ENCODE data around the gene WDR31. TPM values are rescaled to one million over a fixed set of nuclear protein-coding genes. Genes with fewer than 3 reads are reported as not detected.

WDR31 gene
- total and polyA plus RNA-seq, 7 donors: 0.66 to 6.9 (median 1.7) TPM

DNA sequence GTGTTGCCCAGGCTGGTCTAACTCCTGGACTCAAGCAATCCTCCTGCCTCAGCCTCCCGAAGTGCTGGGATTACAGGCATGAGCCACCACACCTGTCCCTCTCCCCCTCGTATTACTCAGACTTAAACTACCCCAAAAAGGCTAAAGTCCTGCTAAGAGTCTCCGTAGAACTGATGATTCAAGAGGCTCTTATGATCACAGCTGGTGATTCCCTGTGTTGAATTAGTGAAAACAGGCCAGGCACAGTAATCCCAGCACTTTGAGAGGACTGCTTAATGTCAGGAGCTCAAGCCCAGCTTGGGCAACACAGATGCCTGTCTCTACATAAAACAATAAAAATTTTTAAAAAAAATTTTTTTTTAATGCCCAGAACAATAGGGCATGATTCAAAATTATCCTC, 73.9 kb downstream of the WDR31 start:
- no peaks in the 10 kb centered on the region for H3K4me1 ChIP-seq
- no peak overlapping the region for H3K27ac ChIP-seq
- no peaks in the 10 kb centered on the region for H3K9me3 ChIP-seq
- DNase-seq: no peak
- peaks cover 13 to 74% of the 10 kb centered on the region in 2 donors for H3K36me3 ChIP-seq (ENCODE audit: insufficient read depth in 1 of 2, low read depth in 1 of 2)
- H3K27me3 ChIP-seq (ENCODE audit: insufficient read depth in 3 of 3, low read length in 2 of 3): no peaks in the 10 kb centered on the region
- no peak for ATAC-seq
- no peak overlapping the region for H3K4me3 ChIP-seq
- intact Hi-C loops (cut with DNase I): no loop called here
- 64 to 72% (median 68%) methylated on average over 3 of the region's 3 CpGs for WGBS, 3 donors
- TF ChIP-seq, protein P1, sequence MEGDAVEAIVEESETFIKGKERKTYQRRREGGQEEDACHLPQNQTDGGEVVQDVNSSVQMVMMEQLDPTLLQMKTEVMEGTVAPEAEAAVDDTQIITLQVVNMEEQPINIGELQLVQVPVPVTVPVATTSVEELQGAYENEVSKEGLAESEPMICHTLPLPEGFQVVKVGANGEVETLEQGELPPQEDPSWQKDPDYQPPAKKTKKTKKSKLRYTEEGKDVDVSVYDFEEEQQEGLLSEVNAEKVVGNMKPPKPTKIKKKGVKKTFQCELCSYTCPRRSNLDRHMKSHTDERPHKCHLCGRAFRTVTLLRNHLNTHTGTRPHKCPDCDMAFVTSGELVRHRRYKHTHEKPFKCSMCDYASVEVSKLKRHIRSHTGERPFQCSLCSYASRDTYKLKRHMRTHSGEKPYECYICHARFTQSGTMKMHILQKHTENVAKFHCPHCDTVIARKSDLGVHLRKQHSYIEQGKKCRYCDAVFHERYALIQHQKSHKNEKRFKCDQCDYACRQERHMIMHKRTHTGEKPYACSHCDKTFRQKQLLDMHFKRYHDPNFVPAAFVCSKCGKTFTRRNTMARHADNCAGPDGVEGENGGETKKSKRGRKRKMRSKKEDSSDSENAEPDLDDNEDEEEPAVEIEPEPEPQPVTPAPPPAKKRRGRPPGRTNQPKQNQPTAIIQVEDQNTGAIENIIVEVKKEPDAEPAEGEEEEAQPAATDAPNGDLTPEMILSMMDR (IDR thresholded peaks at IDR 0.05): no peak

Other genes starting within 250 kb of the WDR31 start
- gene SLC31A2, start 189.3 kb downstream of the WDR31 start, total RNA-seq: 10 to 100 TPM in 3 of 4 donors, 1 to 10 TPM in 1; 10.0 to 21.5 (median 16.2) TPM
- 10 to 100 TPM; 11.5 to 35.4 (median 31.7) TPM for gene SLC31A2, start 189.3 kb downstream of the WDR31 start, polyA plus RNA-seq
- 10 to 100 TPM; 13.6 to 18.4 (median 17.9) TPM for gene FKBP15, start 119.0 kb downstream of the WDR31 start, total RNA-seq
- 10 to 100 TPM; 10.5 to 15.8 (median 11.0) TPM for gene FKBP15, start 119.0 kb downstream of the WDR31 start, polyA plus RNA-seq
- 1 to 10 TPM; 4.1 to 6.7 (median 4.8) TPM for gene SLC31A1, start 118.7 kb downstream of the WDR31 start, total RNA-seq
- gene SLC31A1, start 118.7 kb downstream of the WDR31 start, polyA plus RNA-seq: 10 to 100 TPM in 1 of 3 donors, 1 to 10 TPM in 2; 3.3 to 10.2 (median 9.5) TPM
- gene CDC26, start 64.7 kb downstream of the WDR31 start, total RNA-seq: 10 to 100 TPM; 22.4 to 25.6 (median 24.0) TPM
- gene CDC26, start 64.7 kb downstream of the WDR31 start, polyA plus RNA-seq: 100 to 1,000 TPM in 1 of 3 donors, 10 to 100 TPM in 2; 53.2 to 112 (median 75.0) TPM
- gene PRPF4, start 64.6 kb downstream of the WDR31 start, total RNA-seq: 10 to 100 TPM; 10.9 to 22.5 (median 19.8) TPM
- 10 to 100 TPM; 12.2 to 33.4 (median 30.4) TPM for gene PRPF4, start 64.6 kb downstream of the WDR31 start, polyA plus RNA-seq
- not detected for gene RNF183, start 36.9 kb downstream of the WDR31 start, total RNA-seq
- gene RNF183, start 36.9 kb downstream of the WDR31 start, polyA plus RNA-seq: under 1 TPM in 1 of 3 donors, not detected in 2; 0.05 TPM
- not detected for gene BSPRY, start 9.3 kb upstream of the WDR31 start, total RNA-seq
- gene BSPRY, start 9.3 kb upstream of the WDR31 start, polyA plus RNA-seq: under 1 TPM in 2 of 3 donors, not detected in 1; 0.03 TPM
- 10 to 100 TPM in 1 of 4 donors, 1 to 10 TPM in 3; 7.3 to 11.5 (median 8.6) TPM for gene HDHD3, start 36.7 kb upstream of the WDR31 start, total RNA-seq
- gene HDHD3, start 36.7 kb upstream of the WDR31 start, polyA plus RNA-seq: 10 to 100 TPM in 2 of 3 donors, 1 to 10 TPM in 1; 7.0 to 14.9 (median 12.2) TPM
- 10 to 100 TPM; 13.1 to 29.0 (median 19.8) TPM for gene ALAD, start 61.0 kb upstream of the WDR31 start, total RNA-seq
- gene ALAD, start 61.0 kb upstream of the WDR31 start, polyA plus RNA-seq: 10 to 100 TPM; 13.7 to 43.1 (median 17.3) TPM
- gene POLE3, start 70.4 kb upstream of the WDR31 start, total RNA-seq: 10 to 100 TPM; 29.8 to 50.4 (median 38.5) TPM
- 100 to 1,000 TPM in 1 of 3 donors, 10 to 100 TPM in 2; 45.4 to 173 (median 98.5) TPM for gene POLE3, start 70.4 kb upstream of the WDR31 start, polyA plus RNA-seq
- under 1 TPM in 1 of 4 donors, not detected in 3; 0.73 TPM for gene C9orf43, start 70.5 kb upstream of the WDR31 start, total RNA-seq
- gene C9orf43, start 70.5 kb upstream of the WDR31 start, polyA plus RNA-seq: under 1 TPM in 2 of 3 donors, not detected in 1; 0.07 to 0.79 TPM
- gene RGS3, start 123.5 kb upstream of the WDR31 start, total RNA-seq: 10 to 100 TPM; 10.6 to 38.1 (median 18.3) TPM
- gene RGS3, start 123.5 kb upstream of the WDR31 start, polyA plus RNA-seq: 10 to 100 TPM in 2 of 3 donors, 1 to 10 TPM in 1; 7.1 to 18.4 (median 12.8) TPM